DMS 273 (cell line): ENCODE measurements around the gene SNX32.

ENCODE experiments used
- DNase-seq: peaks from one replicate; lab custom pipeline; 2025; ENCODE audit not compliant: unreplicated experiment; lab: John Stamatoyannopoulos, UW

The SNX32 gene

GRCh38 chr11:65854852-65855837 lies 21.4 kb downstream of the SNX32 start:
- no peak for DNase-seq

- DNase-seq: no peak
Measured at GRCh38 chr11:65855927-65856363, 22.2 kb downstream of the SNX32 start.

GRCh38 chr11:65856689-65857499 lies 23.1 kb downstream of the SNX32 start:
- DNase-seq: peak; percentile 82

- peak; percentile 81 for DNase-seq
Measured at GRCh38 chr11:65857500-65857852, 23.7 kb downstream of the SNX32 start.

GRCh38 chr11:65857853-65858680 lies 24.3 kb downstream of the SNX32 start, which contains the start of gene CFL1:
CFL1 (minus strand) TSS chr11:65858180; CDS start chr11:65858099, 81 bp downstream.
- peak; percentile 98 for DNase-seq

- DNase-seq: peak; percentile 56
Measured at GRCh38 chr11:65858681-65859087, 24.9 kb downstream of the SNX32 start.

GRCh38 chr11:65859095-65859811 lies 25.5 kb downstream of the SNX32 start:
- peak; percentile 99 for DNase-seq

GRCh38 chr11:65859812-65860277 lies 26.1 kb downstream of the SNX32 start:
- no peak for DNase-seq

- DNase-seq: peak; percentile 99
Measured at GRCh38 chr11:65860278-65861164, 26.8 kb downstream of the SNX32 start, which contains the start of gene MUS81. MUS81 (plus strand) TSS chr11:65860433; CDS start chr11:65860754, 321 bp downstream.

- peak; percentile 56 for DNase-seq
Measured at GRCh38 chr11:65861165-65861505, 27.4 kb downstream of the SNX32 start.

GRCh38 chr11:65861533-65862183 lies 27.9 kb downstream of the SNX32 start:
- no peak for DNase-seq

GRCh38 chr11:65862191-65862735 lies 28.5 kb downstream of the SNX32 start:
- no peak for DNase-seq

GRCh38 chr11:65862941-65863888 lies 29.5 kb downstream of the SNX32 start:
- DNase-seq: no peak

GRCh38 chr11:65863889-65864705 lies 30.3 kb downstream of the SNX32 start:
- DNase-seq: no peak

GRCh38 chr11:65864706-65865471 lies 31.1 kb downstream of the SNX32 start:
- no peak for DNase-seq
